OCI-LY3 (cell line): ENCODE data around the gene GRK1.

Source experiments
- CTCF ChIP-seq: fragments of 200-600, 300-600 bp; sonication (generic); IDR thresholded peaks from 2 replicates; pipeline ENCODE4 v1.5.1; 2014; ENCODE audit warnings: antibody characterized with exemption, low read length, low read depth
- EZH2phosphoT487 ChIP-seq: fragments of 200-600 bp; shearing (Covaris generic); IDR thresholded peaks from 2 replicates; pipeline ENCODE4 v1.6.1; 2018; ENCODE audit warnings: antibody characterized with exemption, mixed run types, low read depth

GRCh38 chr13:113751491-113751890 is 84.5 kb downstream of the GRK1 start:
- TF ChIP-seq CTCF (no peak), EZH2phosphoT487 (no peak)
